Stimulated activated CD8-positive, alpha-beta memory T cell treated with anti-CD3 and anti-CD28 coated beads, Interleukin-12 subunit alpha, Interleukin-12 subunit beta, amount 100 ng/mL, for 24 hours (primary cell): ENCODE results near the gene ABHD10.
A peak's percentile ranks its signal among the peaks of the same experiment; 100 is the strongest.

Experiments used
- DNase-seq: peaks from one replicate; pipeline ENCODE4 v3.0.0-alpha.2; 2020; ENCODE audit errors: extremely low read depth

The ABHD10 gene

DNA sequence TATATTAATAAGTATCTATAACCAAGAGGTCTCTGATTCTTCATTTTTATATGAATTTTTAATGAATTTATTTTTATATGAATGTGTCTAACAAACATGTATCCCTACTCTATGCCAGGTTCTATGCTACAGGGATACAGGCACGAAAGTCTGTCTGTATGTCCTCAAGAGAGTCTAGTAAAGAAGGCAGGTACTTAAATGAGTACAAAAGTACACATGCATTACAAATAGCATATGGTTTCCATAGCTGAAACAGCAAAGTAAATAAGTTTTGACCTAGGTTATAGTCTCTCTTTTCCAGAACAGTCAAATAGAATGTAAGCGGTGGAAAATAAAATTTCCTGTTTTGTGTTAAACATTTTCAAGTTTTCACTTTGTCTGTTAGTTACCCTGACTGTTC lies 13.3 kb upstream of the ABHD10 start:
- DNase-seq, result no peak

DNA sequence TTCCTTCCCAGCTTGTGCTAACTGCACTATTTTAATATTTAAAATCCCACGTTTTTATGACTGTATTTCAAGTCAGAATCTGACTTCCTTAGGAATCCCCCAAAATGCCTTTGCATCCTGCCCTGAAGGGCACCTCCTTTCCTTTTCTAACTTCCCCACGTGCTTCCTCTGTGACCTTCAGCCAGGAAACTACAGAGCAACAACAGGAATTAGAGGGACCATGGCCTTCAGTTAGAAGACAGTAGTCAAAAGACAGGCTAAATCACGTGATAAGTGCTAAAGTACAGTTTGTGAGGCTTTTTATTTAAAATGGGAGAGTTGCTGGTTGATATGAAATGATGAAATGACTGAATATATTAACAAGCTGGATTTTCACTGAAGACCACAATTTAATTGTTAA lies 11.8 kb upstream of the ABHD10 start:
- no peak for DNase-seq

DNA sequence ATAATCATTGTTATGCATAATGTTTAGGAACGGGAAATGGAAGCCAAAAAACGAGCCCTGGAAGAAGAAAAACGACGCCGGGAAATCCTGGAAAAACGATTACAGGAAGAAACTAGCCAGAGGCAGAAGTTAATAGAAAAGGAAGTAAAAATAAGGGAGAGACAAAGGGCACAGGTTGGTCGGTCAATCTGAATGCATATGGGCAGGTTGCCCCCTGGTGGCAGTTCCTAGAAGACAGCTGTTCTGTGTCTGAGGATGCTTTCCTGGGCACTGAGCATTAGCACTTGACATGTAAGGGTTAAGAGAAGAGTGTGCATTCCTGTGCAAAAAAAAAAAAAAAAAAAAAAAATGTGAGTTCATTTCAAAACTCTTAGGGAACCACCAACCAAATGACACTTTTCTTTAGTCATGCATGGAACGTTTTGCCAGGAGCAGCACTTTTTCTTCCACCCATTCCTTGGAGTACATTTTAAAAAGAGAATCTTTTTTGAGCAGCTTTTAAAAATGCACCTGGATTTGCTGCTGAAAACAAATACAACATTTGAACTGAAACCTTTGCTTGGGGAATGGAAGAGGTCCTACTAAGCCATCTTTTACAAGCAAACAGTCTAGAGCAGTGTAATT lies 11.1 kb upstream of the ABHD10 start:
- peak; percentile 54 for DNase-seq

DNA sequence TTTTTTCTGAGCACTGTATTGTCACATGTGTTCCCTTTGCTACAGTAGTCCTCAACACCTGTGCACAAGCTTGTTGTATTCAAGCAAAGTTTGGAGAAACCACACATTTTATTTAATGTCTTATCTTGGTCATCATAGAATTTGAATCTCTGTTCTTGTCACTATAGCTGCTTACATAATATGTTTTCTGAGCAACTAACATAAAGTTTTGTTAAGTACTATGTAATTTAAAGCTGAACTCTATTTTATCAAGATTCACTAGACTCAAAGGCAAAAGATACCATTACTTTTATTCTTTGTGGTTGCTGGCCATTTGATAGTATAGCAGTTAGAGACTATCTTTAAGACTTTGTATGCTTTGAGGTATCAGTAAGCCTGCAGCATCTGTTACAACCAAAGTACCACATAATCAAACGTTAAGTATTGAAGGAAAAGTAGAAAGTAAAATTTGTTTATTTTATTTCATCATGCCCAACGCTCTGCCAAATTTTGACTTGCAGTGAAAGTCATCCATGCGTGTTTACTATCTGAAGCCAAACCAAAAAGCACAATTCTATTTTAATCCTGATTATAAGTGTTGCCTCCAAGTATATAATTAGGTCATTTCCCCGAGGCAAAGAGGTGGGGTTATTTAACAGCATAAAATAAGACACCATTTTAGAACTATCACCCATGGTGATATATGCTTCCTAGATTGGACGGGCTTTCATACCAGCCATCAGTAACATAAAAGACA lies 10.3 kb upstream of the ABHD10 start:
- DNase-seq, result no peak

DNA sequence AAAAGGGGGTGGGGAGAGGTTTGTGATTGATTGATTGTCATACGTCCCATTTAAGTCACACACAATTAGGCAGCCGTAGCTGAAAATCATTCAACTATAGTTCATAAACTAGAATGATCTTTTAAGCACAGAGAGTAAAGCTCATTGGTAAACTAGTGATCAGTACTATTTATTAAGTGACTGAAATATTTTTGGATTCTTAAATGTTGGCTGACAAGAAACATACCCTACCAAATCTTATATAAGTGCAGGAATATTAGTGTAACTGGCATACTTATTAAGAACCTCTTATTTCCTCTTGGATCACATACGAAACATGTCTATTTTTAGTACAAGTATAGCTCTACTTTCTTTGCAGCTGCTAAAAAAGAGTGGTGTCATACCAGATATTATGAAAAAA lies 8.4 kb upstream of the ABHD10 start:
- DNase-seq, result no peak

DNA sequence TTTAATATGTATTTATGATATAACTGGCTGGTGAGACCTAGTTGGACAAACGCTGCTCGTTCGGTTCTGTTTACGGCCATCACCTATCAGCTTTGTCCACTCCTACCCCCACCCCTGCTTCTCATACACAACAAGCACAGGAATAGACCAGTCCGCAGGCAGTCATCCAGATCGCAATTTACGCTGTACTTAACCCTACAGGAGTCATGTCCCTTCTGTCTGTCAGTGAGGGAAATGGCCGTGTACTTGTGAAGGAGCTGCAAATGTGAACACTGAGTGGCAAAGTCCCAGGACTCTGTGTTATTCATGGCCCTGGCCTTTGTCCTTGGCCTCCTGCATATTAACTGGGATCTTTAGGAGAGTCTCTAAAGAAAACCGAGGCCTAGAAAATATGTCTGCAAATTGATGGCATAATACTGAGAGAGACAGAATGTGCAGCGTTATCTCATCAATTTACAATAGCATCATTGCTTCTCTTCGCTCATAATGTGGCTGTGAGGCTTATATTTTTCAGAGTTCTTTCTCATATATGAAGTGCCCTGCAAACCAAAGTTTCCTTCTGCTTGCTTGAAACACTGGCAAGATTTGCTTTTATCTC lies 7.2 kb upstream of the ABHD10 start:
- no peak for DNase-seq

DNA sequence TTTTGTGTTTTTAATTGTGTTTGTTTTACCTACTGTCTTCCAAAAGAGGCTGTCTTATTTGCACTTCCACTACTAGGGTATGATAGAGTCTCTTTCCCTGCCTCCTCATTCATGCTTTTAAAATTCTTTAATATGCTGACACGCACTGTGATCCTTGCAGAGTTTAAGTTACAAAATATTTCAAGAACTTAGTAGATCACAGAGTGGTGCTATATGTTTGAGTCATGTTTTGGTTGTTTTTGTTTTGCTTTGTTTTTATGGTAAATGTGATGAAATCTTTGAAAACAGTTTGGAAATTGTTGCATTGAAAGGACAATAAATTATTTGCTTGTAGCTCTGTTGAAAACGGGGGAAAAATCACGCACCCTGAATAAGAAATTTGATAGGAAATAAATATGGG lies 5.9 kb upstream of the ABHD10 start:
- no peak for DNase-seq

DNA sequence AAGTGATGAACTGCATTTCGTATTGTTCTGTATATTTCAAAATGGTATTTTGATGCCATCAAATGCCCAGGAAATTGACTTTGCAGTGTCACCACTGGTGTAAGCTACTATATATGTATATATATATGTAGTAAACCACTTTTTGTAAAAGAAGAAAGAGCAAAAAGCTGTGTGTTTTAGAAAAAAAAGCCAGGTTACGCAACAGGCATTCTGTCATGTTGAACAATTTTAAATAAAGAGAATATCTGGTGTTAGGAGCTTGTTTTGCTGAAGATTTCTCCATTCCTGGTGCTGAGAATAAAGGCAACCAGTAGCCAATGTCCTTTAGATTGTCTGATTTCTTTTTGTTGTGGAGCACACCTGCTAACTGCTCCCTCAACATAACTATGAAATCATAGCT lies 3.7 kb upstream of the ABHD10 start:
- DNase-seq, result no peak

DNA sequence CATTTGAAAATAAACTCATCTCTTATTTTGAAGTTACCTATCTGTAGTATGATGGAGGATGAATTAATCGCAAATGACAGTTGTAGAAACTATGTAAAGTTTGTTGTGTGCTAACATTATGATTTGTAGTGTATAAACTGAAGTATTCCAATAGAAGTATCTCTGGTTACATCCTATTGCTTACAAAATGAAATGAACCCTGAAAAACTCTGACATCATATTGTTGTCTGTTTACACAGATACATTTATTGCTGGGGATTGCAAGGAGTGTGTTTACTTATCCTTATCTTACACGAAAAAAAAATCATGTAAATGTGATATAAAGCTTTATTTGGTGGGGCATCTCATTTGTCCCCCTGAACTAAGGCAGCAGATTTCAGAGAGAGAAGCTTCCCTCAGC lies 2.6 kb upstream of the ABHD10 start:
- DNase-seq, result no peak

DNA sequence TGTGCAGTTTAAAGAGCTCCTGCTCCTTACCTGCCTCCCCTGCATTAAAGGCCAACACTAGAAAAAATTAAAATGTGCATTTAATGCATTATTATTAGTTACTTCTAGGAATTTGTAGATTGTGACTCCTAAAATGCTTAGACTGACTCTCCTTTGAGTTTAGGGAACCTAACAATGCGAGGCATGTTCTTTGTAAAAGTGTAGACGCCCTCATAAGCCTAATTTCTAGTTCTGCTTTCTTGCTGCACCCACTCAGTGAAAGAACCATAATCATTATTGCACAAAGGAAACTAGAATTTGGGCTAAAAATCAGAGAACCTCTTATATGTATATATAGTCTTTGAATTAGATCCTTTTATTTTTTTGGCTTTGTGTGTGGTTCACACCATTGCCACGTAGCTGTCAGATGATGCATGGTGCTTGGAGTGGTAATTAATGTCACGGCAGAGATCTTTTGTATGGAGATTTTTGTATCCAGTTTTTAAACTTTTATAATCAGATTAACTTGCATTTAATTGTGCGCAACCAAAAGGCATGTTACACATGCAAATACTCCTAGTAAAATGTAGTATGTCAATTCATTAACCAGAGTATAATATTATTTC lies 710 bp downstream of the ABHD10 start:
- DNase-seq, result no peak

DNA sequence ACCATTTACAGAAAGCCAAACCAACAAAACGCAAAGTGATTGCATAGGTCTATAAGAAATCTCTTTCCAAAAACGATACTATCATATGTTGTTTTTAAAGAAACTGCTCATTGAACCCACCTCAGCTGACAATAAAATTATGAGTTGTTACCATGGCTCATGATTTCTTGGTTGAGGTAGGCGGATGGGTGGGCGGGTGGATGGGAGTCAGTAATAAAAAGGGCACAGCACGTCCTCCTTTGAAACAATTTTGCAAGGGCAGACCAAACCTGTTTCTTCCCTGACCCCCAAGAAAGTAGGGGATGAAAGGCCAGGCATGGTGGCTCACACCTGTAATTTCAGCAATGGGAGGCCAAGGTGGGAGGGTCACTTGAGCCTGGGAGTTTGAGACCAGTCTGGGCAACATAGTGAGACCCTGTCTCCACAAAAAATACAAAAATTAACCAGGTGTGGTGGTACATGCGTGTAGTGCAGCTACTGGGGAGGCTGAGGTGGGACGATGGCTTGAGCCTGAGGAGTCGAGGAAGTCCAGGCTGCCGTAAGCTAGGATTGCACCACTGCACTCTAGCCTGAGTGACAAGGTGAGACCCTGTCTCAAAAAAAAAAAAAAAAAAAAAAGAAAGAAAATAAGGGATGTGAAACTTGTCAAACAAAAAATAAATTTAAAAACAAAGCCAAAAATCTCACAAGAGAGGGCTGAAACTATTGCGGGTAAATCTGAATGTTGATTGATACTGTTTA lies 2.1 kb downstream of the ABHD10 start:
- no peak for DNase-seq

DNA sequence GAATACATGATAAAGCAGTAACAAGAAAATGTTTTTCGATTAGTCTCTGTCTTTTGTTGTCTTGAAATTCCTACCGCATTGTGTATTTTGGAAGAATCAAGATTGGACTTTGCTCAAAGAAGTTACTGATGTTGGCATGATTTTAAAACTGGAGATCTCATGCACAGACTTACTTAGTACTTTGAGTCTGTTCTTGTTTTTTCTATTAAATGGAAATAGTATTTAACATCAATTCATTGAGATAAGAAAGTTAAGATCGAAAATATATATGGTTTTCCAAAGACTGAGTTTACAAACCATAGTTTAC lies 2.6 kb downstream of the ABHD10 start:
- no peak for DNase-seq

DNA sequence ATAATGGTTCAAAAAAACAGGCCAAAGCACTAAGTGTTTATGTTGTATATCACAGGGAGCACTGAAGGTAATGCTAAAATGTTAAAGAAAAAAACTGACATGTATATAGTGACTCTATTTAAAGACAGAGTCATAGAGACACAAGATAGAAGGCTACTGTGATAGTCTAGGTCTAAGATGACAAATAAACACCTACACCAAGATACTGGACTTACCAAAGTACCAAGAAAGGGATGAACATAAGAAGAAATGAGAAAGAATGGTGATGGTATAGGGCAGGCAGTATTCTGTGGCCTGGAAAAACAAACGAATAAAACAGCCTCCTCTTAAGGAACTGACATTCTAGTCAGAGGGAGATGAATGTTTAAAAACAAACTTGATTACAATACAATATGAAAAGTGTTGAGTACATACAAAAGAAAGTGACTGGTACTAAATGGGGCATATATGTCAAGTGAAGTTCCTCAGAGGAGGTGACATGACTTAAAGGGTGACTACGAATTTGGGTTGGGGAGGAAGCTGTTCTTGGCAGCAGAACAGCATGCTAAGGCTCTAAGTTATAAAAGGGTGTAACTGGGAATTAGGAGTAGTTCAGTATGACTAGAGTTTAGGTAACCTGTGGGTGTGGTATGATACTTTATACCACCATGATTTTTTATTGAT lies 5.9 kb downstream of the ABHD10 start:
- no peak for DNase-seq

DNA sequence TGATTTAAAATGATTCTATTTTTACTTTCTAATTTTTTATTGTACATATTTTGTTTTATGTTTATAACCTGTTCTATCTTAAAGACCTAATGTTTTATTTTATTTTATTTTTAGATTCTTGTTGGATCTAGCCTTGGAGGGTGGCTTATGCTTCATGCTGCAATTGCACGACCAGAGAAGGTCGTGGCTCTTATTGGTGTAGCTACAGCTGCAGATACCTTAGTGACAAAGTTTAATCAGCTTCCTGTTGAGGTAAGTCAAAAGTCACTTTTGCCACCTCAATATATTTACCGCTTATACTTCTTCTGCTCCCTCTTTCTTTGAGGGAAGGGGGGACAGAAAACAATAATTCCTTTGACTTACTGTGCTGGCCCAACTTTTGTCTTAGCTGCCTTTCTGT lies 8.0 kb downstream of the ABHD10 start:
- no peak for DNase-seq

DNA sequence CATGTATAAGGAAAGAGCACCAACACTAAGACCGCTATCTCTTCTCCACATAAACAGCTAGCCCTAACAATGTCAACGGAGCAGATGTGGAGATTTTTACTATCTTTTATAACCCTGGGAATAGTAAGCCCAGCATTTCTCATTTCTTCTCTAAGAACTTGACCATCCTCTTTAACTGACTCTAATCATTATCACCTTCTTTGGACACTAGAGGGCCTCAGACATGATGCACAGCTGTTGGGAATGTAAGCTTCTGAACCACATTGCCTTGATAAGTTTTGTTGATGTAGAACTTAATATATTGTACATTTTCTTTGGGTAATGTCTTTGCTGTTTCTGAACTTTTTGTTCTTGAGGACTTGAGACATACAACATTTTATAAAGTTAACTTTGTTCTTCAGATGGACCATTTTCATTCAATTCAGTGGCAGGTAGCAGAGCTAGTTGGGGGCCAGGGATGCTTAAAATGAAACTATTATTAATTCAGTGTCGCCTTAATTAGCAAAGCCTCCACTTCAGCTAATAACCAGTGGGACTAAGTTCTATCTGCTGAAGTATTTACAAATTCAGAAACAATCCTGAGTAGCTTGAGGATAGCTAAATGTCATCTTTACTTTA lies 10.3 kb downstream of the ABHD10 start:
- DNase-seq, result no peak

DNA sequence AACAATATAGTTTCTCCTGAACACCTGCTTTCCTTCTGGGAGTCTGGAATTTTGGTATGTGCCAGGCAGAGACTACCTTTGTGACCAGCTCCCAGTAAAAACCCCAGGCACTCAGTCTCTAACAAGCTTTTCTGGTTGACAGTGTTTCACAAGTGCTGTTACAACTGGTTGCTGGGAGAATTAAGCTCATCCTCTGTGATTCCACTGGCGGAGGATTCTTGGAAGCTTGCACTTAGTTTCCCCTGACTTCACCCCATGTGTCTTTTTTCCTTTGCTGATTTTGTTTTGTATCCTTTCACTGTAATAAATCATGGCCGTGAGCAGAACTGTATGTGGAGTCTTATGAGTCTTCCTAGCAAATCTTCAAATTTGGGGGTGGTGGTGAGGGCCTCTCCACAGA lies 14.2 kb downstream of the ABHD10 start:
- no peak for DNase-seq

DNA sequence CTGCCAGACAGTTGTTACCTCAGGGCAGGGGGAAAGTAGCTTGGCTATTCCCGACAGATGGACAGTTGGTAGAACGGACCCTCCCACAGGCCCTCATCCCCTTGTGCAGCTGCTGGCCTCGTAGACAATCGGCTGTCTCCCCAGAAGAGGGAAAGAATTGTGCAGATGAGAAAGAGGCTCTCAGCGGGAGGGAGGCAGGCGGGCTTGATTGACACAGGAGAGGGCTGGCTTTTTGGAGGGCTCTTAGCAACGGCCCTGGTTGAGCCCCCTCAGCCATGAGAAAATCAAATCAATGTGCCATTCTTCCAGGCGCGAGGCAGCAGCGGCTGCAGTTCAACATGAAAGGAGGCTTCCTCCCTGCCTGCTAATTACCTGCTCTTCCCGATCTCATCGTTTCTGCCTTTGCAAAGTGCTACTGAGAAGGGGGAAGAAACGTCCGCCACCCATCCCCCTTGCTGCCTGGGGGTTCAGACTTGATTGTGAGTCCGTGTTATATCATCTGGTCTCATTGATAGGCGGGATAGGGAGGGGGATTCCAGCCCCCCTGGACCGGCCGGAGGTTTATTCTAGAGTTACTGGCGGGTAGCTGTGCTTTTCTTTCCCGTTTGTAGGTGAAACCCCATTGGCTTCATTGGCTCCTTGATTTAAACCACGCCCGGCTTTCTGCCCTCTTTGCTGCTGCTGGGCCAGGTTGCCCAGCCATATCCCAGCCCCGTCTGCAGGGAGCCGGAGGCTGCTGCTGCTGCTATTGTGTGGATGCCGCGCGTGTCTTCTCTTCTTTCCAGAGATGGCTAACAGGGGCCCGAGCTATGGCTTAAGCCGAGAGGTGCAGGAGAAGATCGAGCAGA lies 20.0 kb downstream of the ABHD10 start, which contains the start of gene TAGLN3:
Gene TAGLN3, plus strand, starts transcription at position 287 of the 848 bp plus-strand sequence. Its CDS starts 501 bp downstream, at position 788.
- no peak for DNase-seq

DNA sequence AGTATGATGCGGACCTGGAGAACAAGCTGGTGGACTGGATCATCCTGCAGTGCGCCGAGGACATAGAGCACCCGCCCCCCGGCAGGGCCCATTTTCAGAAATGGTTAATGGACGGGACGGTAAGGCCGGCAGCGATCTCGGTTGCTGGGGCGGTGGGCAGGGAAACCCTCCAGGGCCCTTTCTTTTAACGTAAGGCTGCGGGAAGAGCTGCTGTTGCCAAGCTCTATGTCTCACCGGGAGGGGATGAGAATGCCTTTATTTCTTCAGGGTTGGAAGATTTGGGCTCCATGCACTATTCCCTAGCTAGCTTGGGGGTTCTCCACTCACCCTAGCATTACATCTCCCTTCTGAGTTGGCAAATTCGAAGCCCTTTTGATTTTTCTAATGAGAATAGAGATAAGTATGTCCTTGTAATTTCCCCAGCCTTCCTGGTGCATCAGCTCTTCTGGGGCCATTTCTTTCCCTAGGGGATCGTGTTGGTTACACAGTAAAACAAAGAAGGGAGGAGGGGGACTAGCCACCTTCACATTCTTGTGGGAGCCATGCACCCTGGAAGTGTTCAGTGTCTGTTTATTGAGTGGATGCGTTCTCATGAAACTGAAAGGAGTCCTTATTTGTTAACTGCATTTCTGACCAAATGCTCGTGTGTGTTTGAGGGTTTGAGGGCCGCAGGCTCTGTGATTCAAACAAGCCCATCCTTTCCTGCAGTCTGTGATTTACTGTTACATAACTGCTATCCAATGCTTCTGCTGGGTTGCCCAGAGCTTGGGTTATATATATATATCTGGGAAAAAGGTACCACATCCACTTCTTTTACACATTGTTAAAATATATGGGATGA lies 20.9 kb downstream of the ABHD10 start:
- DNase-seq, result no peak

DNA sequence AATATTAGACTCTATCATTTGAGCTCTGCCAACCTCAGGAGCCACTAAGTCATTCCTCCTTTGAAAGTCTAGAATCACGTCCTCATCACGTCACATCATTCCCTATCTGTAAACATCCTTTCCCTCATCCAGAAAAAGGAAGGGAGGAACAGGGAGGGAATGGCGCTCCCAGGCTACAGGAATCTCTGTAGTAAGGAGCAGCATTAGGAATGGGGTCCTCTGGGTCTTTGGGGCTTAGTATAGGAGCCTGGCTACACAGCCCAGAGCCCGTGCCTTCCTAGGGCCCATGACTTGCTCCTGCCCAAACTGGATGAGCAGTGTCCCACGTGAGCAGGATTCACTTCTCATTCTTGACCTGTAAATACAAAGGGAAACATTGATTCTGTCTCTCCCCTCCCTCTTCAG lies 21.5 kb downstream of the ABHD10 start:
- DNase-seq, result no peak

DNA sequence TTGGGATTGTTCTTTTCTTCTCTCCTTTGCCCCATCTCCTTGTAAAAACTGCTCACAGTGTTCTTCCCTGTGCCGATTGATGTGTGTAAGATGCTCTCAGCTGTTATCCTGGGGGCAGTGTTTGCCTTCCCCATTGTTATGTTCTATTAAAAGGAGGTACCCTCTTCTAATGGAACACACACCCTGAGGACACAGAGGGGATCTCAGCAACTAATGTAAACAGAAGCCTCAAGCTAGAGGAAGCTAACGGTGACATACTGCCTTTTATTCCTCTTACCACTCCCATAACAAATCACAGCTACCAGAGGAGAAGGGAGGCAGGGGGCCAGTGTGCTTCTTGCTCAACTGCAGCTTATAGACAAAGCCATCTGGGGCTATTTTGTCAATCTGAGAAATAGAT lies 22.1 kb downstream of the ABHD10 start:
- no peak for DNase-seq
